NOMO-1 treated with dmso at 0.1 percent for 144 hours (cell line): ENCODE measurements around the gene CCDC158.
"Not testable (repeated sequence)": the region's sequence is repeated elsewhere in the genome, so short reads cannot be mapped to it uniquely, and the experiment has no call there.

Source experiments
- DNase-seq: peaks from one replicate; lab custom pipeline; 2025; ENCODE audit not compliant: unreplicated experiment; lab: John Stamatoyannopoulos, UW

The CCDC158 gene

GRCh38 chr4:76420762-76421581, at the start of gene CCDC158:
Gene CCDC158 (minus strand): TSS chr4:76421141. CDS start chr4:76403207, 17,934 bp downstream.
- DNase-seq, result no peak

GRCh38 chr4:76470532-76470931, 49.6 kb upstream of the CCDC158 start:
- DNase-seq, result no peak

- DNase-seq, result no peak
Observed at GRCh38 chr4:76470064-76470463, 49.1 kb upstream of the CCDC158 start.

DNA sequence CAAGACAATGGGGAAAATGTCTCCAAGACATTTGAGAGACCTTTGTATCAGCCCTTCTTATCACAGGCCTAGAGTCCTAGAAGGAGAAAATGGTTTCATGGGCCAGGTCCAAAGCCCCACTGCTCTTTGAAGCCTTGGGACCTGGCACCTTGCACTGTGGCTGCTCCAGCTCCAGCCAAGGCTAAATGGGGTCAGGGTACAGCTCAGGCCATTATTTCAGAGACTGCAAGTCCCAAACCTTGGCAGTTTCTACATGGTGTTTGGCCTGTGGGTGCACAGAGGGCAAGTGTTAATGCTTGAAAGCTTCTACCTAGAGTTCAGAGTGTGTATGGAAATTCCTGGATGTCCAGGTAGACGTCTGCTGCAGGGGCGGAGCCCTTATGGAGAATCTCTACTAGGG, 42.6 kb upstream of the CCDC158 start:
- no peak for DNase-seq

- no peak for DNase-seq
Observed at GRCh38 chr4:76459291-76459723, 38.4 kb upstream of the CCDC158 start.

DNA sequence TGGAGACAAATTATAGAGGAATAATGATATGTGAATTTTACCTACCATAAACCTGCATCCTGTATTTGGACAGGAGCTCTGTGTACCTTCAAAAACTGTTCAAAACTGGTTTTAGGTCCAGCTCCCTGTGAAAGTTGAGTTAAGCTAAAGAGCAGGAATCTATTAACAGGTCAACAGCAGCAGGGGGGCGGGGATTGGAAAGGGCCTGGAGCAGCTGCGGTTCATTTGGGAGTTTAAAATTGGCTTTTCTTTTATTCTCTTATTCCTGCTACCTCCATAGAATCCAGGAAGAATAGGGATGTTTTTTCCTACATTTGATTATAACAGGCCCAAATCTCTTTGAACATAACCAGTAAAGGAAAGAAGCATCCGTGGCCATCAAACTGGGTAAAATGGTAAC, 37.9 kb upstream of the CCDC158 start:
- DNase-seq, result no peak

GRCh38 chr4:76458297-76458696, 37.4 kb upstream of the CCDC158 start:
- no peak for DNase-seq

GRCh38 chr4:76457885-76458284, 36.9 kb upstream of the CCDC158 start:
- no peak for DNase-seq

DNA sequence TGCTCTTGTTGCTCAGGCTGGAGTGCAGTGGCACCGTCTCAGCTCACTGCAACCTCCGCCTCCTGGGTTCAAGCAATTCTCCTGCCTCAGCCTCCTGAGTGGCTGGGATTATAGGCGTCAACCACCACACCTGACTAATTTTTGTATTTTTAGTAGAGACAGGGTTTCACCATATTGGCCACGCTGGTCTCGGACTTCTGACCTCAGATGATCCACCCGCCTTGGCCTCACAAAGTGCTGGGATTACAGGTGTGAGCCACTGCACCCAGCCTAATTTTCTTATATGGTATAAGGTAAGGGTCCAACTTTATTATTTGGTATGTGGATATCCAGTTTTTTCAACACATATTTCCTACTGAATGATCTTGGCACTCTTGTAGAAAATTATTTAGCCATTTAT, 33.1 kb upstream of the CCDC158 start:
- DNase-seq, result not testable (repeated sequence)

- DNase-seq, result no peak
Observed at GRCh38 chr4:76453232-76453631, 32.3 kb upstream of the CCDC158 start.

DNA sequence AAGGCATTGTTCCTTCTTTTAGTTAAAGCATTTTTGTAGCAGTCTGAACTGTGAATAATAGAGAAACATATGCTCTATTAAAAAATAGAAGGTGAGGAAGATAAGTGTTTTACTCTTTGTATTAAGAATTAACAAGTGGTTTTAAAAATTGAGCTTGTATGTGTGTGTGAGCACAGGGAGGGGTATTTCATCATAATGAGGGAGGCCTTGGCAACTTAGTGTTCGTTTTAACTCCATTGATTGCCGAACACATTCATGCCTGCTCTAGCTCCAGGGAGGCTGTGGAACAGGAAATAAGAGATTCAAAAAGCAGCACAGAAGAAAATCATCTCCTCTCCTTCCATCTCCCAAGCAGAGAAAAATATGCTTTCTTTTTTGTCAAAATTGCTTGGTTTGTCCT, 28.9 kb upstream of the CCDC158 start:
- no peak for DNase-seq

DNA sequence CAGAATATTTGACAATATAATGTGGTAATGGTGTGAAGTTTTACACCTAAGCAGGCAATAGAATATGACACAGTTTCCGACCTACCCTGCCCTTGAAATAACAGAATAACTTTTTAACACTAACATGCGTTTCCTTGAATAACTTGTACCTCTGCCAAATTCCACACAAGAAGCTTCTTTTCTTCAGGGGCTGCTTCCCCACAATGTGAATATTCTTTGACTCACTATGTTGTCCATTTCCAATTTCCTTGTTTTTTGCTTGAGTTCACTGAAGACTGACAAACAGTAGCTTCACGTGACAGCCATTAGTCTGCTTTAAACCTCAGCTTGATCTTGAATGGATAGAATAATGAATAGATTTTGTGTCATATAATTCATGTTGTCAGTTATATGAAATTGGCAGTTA, 28.4 kb upstream of the CCDC158 start:
- no peak for DNase-seq

- no peak for DNase-seq
Observed at GRCh38 chr4:76448211-76448610, 27.3 kb upstream of the CCDC158 start.

DNA sequence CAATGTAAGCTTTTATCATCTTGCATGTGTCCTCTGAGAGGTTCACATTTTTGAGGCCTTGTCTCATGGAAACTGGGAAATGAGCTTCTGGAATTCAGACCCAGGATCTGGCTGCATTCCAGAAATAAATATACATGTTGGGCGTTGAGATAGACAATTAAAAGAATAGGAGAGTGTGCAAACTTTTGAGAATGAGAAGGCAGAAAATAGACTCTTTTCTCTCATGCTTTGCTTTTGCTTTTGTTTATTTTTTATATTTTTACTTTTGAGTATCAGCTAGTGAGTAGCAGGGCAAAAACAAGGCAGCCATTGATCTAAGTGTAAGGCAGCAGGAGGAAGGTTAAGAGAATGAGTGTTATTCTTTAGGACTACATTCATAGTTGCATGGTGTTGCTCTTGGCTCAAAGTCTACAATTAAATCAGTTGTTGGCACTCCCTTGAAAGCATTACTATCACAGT, 26.5 kb upstream of the CCDC158 start:
- DNase-seq, result no peak

GRCh38 chr4:76445911-76446310, 25.0 kb upstream of the CCDC158 start:
- no peak for DNase-seq

GRCh38 chr4:76443376-76443775, 22.4 kb upstream of the CCDC158 start:
- DNase-seq, result no peak

GRCh38 chr4:76442807-76443206, 21.9 kb upstream of the CCDC158 start:
- no peak for DNase-seq

- DNase-seq, result no peak
Observed at GRCh38 chr4:76441881-76442280, 20.9 kb upstream of the CCDC158 start.

GRCh38 chr4:76439491-76439890, 18.6 kb upstream of the CCDC158 start:
- no peak for DNase-seq

DNA sequence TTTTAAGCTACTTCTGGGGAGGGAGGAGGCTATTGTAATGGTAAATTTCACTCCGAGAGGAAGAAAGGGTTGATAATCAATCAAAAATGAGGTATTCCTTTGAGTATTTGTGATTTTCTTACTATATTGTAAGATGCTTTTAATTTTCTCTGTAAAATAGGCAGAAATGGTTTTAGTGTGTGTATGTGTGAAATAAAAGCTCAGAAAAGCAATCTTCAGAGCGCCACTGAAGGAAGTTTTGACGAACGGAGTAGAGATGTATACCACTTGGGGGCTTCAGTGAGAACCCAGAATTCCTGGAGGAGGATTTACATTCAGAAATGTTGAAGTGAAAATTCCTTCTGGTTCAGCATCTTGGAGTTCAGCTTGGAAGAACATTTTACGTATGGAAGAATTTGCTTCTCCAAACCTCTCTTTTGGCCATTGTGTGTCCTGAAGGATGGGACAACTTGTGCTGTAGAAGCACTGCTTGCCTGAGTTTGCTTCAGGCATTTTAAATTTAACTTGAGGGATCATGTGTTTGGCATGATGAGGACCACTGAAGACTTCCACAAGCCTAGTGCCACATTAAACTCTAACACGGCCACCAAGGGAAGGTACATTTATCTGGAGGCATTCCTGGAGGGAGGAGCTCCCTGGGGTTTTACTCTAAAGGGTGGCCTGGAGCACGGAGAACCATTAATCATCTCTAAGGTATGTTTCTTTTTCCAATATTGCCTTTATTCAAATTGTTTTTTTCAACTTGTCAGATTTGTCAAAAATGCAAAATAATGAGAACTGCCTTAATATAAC, 14.8 kb upstream of the CCDC158 start:
- DNase-seq, result no peak

DNA sequence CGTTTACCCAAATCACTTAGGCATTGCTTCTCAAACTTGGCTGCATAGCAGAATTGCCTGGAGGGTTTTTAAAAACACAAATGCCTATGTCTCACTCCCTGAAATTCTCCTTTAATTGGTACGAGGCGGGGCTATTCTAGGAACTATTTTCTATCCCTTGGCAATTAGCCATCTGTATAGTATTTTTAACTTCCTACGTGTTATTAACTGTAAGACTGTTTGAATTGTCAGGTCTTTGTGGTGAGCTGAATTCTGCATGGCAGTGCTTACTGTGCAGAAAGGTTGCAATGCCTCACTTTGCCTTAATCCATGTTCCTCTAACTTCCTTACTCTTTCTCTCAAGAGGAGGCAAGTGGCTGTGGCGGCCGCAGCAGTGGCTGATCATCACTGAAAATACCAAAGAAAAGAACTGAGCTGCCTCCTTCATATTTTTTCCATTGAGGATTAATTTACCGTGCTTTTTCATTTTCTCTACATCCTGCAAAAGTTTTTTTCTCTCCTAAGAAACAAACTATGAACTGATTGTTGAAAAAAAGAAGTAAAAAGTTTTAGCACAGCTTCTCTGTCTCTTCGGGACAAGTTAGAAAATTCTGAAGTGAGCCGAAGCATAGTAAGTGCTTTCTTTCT, 14.1 kb upstream of the CCDC158 start, which contains the start of gene SHROOM3:
Gene SHROOM3, plus strand, starts transcription at position 329 of the 627 bp plus-strand sequence. CDS start 824 bp downstream, outside the sequence.
- no peak for DNase-seq
